GM21576 (cell line): Measurements from ENCODE around the gene TTC6.

ENCODE experiments used
- ATAC-seq: cut with Tn5 transposase; IDR thresholded peaks from one replicate; pipeline ENCODE4 v1.9.1; 2021; ENCODE audit warnings: mild to moderate bottlenecking, moderate library complexity; ENCODE audit not compliant: unreplicated experiment

The TTC6 gene

DNA sequence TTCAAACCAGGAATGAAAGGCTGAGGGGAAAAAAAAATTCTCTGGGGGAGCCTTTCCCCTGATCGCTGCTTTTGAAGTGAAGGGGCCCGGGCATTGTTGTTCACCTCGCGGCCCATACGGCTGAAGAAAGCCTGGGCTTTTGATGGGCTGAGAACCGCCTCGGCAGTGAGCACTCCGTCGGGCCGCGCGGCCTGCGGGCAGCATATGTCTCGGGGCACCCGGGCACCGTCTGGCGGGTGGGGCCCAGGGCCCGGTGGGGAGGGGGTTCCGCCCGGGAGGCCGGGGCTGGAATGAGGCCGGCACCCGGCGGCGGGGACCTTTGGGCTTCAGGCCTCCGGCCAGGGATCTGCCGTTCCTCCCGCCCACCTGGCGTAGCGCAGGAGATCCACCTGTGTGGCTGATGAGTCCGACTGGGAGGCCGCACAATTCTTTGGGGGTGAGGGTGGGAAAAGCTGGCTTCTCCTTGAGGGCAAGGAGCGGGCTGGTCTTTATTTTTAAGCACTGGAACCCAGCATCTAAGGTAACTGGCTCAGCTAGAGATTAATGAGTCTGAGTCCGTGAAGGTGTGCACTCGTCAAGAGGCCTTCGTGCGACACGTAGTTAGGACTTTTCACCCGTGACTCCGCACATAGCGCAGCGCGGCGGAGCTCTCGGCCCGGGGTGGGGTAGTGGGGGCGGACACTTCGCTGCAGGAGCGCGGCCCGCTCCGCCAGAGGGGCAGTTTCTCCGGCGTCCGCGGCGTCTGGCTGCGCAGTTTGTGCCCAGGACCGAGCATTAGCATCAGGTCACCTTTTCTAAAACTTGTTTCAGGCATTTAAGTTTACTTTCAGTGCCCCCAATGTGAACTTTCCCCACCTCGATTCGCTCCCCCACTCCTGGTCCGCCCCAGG, 11.0 kb upstream of the TTC6 start:
- no peak for ATAC-seq

DNA sequence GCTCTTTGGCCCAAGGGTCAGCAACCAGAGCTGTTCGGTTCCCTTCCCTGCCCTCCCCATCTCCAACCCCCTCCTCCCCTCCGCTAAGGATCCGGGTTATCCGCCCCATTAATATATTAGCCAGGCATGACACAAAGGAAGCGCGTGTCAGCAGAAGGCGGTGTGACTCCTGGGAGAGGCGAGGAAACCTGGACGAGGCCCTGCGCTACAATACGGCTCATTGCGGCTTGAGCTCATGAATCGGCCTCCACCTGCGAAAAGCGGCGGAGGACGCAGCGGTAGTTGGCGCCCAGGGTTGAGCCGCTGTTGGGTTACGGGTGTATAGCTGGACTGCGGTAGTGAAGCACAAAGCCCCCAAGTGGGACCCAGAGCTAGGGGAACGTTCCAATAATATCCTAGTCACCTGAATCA, 10.3 kb upstream of the TTC6 start:
- no peak for ATAC-seq

DNA sequence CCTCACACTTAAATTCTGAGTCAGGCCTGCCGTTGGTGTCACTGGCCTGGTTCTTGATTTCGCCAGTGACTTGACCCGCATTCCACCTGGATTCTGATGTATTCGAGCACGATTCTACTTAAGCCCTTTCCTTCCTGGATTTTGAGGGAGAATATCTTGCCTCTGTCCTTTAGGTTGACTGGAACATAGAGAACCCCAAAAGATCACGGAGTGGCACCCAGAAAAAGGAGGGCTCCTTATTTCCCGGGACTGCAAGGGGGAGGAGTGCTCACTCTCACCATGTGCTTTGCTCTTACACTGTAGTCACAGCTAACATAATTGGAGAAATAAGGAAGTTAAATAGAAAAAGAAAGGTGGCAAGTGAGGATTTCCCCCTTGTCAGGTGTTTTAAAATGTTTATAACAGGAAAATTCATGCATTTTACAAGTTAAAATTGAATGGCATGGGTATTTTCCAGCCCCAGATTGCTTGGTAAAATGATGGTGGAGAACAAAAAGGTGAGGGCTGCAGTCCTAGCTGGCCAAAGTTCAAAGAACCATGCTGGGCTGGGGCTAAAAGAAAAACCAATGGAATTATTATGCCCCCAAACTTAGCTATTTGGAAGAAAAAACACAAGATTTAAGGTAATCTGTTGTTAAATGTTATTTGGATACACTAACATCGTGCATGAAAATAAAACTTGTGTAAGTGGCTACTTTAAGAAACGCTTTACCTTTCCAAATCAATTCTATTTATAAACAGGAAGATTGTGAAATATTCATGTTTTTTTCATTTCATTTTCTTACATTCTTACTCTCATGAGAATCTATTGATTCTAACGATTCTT, 9.2 kb upstream of the TTC6 start:
- no peak for ATAC-seq

DNA sequence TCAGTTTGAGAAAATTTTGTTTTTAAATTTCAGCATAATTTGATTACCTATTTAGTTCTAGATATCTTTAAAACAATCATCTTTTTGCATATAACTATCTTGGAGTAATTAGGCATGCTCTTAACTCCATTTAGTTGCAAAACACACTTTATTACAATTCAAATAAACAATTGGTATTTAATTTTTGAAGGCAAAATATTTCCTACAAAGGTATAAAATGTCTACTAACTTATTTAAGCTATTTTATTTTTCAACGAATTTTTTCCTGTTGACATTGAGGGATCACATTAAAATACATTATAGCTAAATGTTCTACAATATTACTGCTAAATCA, 8.7 kb upstream of the TTC6 start:
- no peak for ATAC-seq

DNA sequence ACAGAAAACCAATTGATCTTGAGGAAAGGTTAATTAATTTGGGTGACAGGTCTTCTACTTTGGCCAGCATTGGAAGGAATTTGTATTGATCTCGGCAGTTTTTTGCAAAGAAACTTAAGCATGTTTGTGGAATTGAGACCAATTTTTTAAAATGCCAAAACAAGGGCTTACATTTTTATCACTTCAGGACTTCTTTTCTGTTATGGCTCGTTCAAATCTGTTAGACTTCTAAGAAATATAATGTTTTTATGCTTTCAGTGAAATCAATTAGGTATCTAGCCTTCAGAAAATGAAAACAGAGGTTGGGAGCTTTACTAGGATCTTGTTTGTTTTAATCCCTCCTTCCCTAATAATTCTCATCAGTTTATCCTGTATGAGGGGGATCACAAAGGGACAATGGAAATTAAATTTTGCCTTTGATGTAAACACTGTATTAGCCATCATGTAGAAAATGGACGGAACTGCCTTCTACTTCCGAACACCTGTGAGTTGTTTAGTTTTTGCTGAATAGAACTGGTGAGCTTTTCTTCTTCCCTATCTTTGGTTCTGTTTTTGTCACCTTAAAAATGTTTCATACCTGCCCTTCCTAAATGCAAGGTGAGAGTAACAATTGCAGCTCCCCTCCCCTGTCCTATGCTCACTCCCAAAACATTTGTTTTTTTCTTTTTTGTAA, 8.2 kb upstream of the TTC6 start:
- ATAC-seq, result no peak

DNA sequence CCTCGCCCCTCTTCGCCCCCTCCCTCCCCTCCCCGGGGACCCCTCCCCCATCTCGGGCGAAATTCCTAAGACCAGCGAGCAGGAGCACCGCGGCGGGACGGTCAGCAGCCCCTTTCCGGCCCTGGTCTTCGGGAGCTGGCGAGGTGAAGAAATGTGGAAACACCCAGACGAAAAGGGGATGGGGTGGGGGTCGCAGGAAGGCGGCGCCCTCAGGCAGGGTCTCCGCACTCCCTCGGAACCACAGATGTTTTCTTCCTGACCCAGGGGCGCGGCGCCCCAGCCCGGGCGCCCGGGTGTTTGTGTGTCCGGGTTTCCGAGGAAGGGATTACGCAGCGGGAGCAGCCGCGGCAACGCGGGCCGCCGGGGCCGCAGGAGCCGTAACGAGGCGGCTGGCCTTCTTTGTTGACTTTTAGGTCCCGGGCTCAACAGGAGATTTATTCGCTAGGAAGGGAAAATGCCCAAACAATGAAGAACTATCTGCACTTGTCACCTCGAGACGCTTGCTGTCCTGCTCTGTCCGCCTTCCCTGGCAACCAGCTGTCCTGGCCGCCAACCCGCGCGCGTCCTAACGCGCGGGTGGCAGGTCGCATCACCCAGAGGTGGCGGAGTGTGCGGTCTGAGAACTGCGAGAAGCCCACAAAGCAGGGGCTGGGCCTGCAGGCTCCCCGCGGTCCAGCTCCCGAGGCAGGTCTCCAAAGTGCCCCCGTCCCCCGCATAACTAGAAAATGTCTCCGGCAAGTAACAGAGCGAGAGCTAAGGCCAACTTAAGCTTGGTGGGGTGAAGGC, 7.4 kb upstream of the TTC6 start:
- no peak for ATAC-seq

DNA sequence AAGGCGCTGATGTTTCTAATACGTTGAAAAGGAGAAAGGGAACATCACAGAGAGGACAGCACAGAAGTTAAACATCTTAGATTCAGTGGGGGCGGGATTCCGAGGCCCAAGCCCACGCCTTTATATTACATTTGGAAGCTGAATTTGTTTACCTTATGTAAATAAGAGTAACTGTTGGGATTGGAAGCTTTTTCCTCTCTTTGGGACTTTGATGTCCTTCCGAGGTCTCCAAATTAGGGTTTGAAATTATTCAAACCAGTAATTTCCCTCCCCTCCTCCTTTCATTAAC, 6.8 kb upstream of the TTC6 start:
- ATAC-seq, result no peak

DNA sequence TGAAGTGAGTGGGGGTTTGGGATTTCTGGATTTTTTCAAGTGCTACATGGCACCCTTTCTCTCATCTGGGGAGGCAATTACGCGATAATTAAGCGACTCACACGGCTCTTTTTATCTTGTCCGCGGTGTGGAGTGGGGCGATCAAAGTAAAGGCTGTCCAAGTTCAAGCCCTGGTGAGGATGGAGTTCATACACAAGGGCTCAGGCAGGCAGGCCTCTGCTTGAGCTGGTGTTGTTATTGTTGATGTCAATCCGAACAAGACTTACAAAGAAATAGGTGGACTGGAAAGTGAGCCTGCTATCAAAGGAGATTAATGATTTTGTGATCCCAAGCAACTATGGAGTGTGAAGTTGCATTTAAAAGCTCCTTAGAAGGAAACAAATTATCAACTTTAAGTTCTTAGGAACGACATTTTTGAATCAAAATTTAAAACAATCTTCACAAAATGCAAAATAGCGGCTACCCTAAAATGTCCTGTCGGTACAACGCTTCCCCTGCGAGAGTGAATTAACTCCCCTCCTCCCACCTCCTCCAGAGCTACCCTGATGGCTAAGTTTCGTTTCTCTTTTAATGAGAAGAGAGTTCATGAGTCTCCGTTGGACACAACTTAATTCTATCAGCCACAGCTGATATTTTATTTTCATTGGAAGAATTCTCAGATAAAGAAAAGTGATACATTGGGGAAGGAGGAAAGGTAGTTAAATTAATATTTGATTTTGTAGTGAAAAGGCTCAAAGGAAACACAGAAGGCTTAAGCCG, 6.3 kb upstream of the TTC6 start:
- no peak for ATAC-seq

DNA sequence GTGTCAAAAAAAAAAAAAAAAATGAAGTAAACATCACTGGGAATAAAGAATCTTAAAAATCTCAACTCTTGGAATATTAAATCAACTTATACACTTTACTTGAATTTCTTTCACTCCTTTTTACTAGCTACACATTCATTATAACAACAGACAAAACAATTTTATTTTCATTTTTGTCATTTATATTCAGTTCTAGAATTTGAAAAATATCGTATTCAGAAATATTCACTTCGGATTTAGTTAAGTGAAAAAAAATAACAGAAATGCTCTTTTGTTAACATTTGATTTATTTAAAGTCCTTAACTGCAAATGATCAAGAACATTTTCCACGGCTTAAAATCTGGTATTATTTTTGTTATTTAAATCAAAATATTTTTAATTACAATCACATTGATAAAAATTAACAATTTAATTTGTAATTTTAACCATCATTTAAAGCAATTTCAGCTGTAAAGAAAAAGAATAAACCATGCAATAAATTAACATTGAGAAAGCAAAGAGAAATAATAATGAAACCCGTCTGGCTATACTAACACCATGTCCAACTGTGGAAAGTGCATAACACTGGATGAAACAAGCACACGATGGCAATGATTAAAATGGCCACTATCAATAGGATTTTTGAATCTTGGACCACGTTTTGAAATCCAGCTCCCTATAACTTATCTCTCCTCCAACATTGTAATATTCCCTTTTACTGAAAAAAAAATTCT, 5.6 kb upstream of the TTC6 start:
- no peak for ATAC-seq

DNA sequence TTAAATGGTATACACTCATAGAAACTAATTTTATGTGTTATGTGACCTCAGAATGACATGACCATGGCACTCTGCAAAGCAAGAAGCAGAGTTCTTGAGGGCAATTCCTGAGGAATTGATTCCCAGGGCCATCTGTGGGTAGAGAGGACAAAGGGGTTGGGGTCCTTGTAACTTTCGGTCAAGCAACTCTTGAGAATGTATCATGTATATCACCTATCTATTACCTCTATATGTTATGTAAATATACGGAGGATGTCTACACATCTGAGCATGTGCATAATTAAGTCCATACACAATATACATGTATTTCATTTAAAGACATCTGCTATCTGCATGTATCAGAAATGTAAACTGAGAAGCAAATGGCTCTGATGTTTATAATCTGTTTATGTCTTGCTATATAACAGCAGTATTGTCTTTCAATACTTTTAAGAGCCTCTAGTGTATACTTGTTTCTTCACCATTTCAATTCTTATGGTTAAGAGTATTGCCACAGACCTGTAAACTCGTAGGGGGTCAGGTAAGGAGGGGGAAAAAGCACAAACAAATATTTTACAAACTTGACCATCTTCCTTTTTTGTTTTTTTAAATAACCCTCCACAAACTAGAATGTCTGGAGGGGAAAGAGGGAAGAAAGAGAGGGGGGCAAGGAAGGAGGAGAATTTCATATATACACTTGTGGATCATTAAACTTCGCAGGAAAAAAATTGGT, 4.8 kb upstream of the TTC6 start:
- no peak for ATAC-seq

DNA sequence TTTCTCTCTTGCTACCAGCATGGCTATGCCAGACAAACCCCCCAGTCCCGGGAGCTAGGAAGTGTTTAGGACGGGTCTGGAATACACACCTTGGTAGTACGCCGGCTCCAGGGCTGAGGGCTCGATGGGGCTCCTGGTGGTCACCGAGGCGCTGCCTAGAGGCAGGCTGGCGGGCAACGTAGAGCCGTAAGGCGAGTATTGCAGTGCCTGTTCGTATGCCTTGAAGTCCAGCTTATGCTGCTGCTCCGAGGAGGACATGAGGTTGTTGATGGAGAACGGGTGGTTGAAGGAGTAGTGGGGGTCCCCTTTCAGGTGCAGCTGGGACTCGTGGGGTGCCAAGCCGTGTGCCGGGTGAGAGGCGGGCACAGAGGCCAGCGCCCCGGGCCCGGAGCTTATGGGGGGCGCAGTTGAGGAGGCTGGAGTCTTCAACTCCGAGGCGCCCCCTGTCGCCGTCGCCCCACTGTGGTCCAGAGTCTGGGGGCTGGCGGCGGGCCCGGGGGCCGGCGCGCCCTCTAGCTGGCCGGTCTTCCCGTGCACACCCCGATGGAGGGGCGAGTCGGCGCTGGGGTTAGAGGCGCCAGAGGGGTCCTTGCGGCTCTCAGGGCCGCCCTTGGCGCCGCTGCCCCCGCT, 4.0 kb upstream of the TTC6 start:
- ATAC-seq, result no peak

DNA sequence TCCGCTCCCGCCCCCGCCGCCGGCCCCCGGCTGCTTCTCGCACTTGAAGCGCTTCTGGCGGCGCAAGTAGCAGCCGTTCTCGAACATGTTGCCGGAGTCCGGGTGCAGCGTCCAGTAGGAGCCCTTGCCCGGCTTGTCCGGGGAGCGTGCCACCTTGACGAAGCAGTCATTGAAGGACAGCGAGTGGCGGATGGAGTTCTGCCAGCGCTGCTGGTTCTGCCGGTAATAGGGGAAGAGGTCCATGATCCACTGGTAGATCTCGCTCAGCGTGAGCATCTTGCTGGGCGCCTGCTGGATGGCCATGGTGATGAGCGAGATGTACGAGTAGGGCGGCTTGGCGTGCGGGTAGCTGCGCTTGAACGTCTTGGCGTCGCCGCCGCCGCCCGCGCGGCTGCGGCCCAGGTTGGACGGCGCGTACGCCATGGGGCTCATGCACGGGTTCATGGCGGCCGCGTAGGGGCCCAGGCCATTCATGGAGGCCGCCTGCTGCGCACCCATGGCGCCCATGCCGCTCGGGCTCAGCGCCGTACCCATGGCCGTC, 3.4 kb upstream of the TTC6 start:
- ATAC-seq, result no peak

DNA sequence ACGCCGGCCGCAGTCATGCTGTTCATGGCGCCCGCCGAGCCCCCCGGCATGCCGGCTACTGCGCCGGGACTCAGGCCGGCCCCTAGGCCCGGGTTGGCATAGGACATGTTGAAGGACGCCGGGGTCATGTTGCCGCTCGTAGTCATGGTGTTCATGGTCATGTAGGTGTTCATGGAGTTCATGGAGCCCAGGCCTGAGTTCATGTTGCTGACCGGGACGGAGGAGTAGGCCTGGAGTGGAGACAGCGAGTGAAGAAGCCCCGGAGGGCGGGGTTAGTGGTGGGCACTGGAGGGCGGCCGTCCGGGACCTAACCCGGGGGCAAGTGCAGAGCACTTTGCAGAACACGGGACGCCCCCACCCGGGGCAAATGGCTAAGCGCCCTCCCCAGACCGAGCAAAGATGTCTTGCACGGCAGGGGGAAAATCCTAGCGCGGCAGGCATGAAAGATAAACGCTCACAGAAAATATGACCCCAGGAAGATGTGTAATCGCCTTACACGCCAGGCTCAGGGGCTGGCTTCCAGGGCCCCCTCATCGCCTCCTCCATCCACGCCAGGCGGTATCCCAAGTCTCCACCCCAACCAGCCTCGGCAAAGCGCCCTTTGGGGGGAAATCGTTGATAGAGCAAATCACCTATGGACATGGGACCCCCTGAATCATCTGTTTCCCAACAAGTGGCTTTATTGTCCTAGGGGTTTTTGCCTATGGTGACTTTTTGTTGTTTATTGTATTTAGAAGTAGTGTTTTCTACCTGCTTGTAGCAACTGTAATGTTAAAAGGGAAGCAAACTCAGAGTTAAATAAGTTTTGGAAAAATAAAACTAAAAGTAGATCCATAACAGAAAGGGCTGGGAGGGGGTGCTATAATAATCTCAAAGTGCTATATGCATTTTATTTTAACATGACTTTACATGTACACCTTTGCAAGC, 2.7 kb upstream of the TTC6 start:
- ATAC-seq, result no peak

DNA sequence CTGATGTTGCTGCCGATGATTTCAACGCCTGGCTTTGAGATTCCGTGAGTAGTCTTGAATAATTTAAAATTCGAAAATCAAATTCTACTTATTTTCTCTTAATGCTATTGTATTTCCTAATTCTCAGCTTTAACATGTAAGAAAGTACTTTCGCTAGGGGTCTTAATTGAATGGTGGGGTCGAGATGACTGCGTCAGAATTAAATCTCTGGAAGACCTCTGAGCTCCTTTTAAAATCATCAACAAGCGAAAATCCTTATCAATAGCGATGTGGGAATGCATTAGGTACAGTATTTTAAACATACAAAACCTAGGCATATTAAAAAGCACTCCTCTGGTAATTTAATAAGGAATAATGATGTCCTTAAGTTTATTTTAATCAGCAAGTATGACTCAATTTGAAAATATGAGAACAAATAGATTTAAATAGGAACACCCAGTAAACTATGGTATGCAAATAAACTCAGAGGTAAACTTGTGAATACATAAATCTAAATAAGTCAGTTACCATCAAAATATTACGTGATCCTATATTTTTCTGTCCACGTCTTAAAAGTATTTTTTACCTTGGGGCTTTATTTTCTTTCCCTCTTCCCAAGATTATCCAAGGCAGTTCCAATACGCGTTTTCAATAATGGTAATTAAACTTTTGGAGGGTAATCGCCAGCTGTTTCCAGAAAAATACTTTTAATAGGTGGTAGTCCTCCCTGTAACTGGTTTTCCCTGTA, 1.8 kb upstream of the TTC6 start:
- ATAC-seq, result no peak

DNA sequence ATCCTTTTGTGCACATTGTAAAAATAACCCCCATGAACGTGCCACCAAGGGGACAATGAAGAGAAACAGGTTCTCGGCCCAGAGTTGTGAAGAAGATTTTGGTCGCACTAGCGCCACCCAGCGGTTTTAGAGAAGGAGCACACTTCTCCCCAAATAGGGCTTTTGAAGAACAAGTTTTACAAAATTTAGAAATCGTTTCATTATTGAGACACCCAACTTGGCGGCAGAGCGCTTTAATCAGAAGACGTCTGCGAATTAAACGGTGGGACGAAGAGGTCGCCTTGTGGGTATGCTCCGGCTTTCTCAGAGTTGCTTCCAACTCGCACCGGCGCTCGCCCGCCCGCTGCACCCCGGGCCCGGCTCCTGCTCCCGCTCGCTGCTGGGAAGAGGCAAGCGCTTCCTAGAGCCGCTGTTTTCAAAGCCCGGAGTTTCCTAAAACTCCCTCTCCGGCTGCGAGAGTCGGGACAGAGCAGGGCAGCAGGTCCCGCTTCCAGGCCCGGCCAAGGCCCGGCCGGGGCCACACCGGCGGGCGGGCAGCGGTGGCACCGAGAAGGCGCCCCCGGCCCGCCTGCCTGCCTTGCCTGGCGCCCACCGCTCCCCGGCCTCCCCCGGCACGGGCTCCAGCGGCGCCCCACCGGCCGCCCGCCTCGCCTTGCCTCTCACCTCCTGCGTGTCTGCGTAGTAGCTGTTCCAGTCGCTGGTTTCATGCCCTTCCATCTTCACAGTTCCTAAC, 1.0 kb upstream of the TTC6 start:
- no peak for ATAC-seq
